Fibroblast of mammary gland (primary cell): ENCODE measurements around the gene BCL2L14.

Experiments used
- DNase-seq: peaks from one replicate; pipeline ENCODE4 v3.0.0-alpha.2; 2010; ENCODE audit warnings: low read depth
- H3K4me3 ChIP-seq: 2 replicates; pipeline ENCODE4 v1.5.1; 2011; ENCODE audit warnings: low read depth, mild to moderate bottlenecking, low read length, moderate library complexity; ENCODE audit not compliant: control insufficient read depth
- CTCF ChIP-seq: conservative IDR thresholded peaks from 2 replicates; pipeline ENCODE4 v1.5.1; 2011; ENCODE audit warnings: low read depth, low read length, inconsistent platforms; ENCODE audit not compliant: control insufficient read depth, insufficient read depth

BCL2L14 gene

GRCh38 chr12:12086973-12087692 is 16.4 kb downstream of the BCL2L14 start:
- H3K4me3 ChIP-seq, result no peak overlapping the region
- DNase-seq, result no peak
- TF ChIP-seq CTCF, result no peak

- no peak for TF ChIP-seq CTCF
- H3K4me3 ChIP-seq, result no peak overlapping the region
- DNase-seq, result no peak
Observed at GRCh38 chr12:12087693-12088034, 16.9 kb downstream of the BCL2L14 start.

GRCh38 chr12:12088147-12088546 is 17.4 kb downstream of the BCL2L14 start:
- no peak overlapping the region for H3K4me3 ChIP-seq
- TF ChIP-seq CTCF, result no peak
- DNase-seq, result no peak

GRCh38 chr12:12088761-12089160 is 18.0 kb downstream of the BCL2L14 start:
- DNase-seq, result no peak
- no peak for TF ChIP-seq CTCF

GRCh38 chr12:12091071-12091470 is 20.3 kb downstream of the BCL2L14 start:
- no peak for TF ChIP-seq CTCF
- no peak overlapping the region for H3K4me3 ChIP-seq
- DNase-seq, result no peak

More at GRCh38 chr12:12088761-12089160, 18.0 kb downstream of the BCL2L14 start:
- H3K4me3 ChIP-seq, result no peak overlapping the region

- no peak for TF ChIP-seq CTCF
- no peak for DNase-seq
Observed at GRCh38 chr12:12091977-12092663, 21.4 kb downstream of the BCL2L14 start.

More at GRCh38 chr12:12091977-12092663, 21.4 kb downstream of the BCL2L14 start:
- no peak overlapping the region for H3K4me3 ChIP-seq
